K562 (cell line): ENCODE results near the gene MATCAP1. TPM values are rescaled to one million over a fixed set of nuclear protein-coding genes. Genes with fewer than 3 reads are reported as not detected.

Experiments used
- ATAC-seq: fragments of 200-7000 bp; cut with Tn5 transposase; 3 replicates; pipeline ENCODE4 v1.9.1; 2020; ENCODE audit warnings: moderate library complexity
- BruUV-seq: library from RNA; stranded (reverse); fragments of 400-500 nt; replicated peaks from 2 replicates; lab custom pipeline; 2021; lab: Mats Ljungman, UMichigan
- CTCF ChIA-PET: fragments of 300-600 bp; formaldehyde crosslinking; extraction: SDS; loops from one replicate; lab custom pipeline; 2021; ENCODE audit warnings: low intra/inter-chr PET ratio; lab: Yijun Ruan, JAX
- POLR2A ChIA-PET: fragments of 300-600, 350-650 bp; sonication (Branson Sonifier 250); formaldehyde crosslinking; extraction: SDS; loops from one replicate; lab custom pipeline; 2021; ENCODE audit warnings: antibody characterized with exemption, inconsistent platforms; lab: Yijun Ruan, JAX
- DNase-seq, 4 experiments: peaks; one replicate each; pipeline versions ENCODE4 v3.0.0 to v3.0.0-alpha.2; 2011 to 2018; ENCODE audit warnings: low spot score in 3 of 4, mixed read lengths in 3 of 4; ENCODE audit errors: extremely low read depth in 1 of 4
- FAIRE-seq: peaks from 2 replicates; lab custom pipeline; 2011; peaks lifted over from hg19 to GRCh38; lab: Jason Lieb, UNC
- H2AFZ ChIP-seq: 2 replicates; pipeline ENCODE4 v1.6.0; 2011; ENCODE audit warnings: low read depth, low read length, control low read depth, inconsistent platforms
- H3K27ac ChIP-seq: fragments of 200-600 bp; 3 replicates; pipeline ENCODE4 v1.8.0; 2011; ENCODE audit warnings: low read depth, mild to moderate bottlenecking, control low read depth, inconsistent platforms, low read length, moderate library complexity, mixed read lengths; ENCODE audit errors: extremely low read depth
- H3K27me3 ChIP-seq, 2 experiments: fragments of 300-600 bp in 1 of 2; 2 replicates in 1 of 2; 3 replicates in 1 of 2; pipeline versions ENCODE4 v1.6.0 to v1.8.0; 2011; ENCODE audit warnings: inconsistent platforms in 2 of 2, low read length in 2 of 2, mild to moderate bottlenecking in 1 of 2, mixed read lengths in 1 of 2, moderate library complexity in 1 of 2; ENCODE audit not compliant: control insufficient read depth in 2 of 2, insufficient read depth in 2 of 2
- H3K36me3 ChIP-seq: fragments of 300-600 bp; 3 replicates; pipeline ENCODE4 v1.8.0; 2011; ENCODE audit warnings: mild to moderate bottlenecking, low read length, inconsistent platforms; ENCODE audit not compliant: control insufficient read depth, insufficient read depth
- H3K4me1 ChIP-seq, 2 experiments: fragments of 200-600 bp in 1 of 2; replicated peaks in 1 of 2; 2 replicates in 1 of 2; 3 replicates in 1 of 2; pipeline versions ENCODE4 v1.5.1 to v1.8.0; 2011; ENCODE audit warnings: inconsistent platforms in 2 of 2, low read length in 2 of 2, mild to moderate bottlenecking in 1 of 2, mixed read lengths in 1 of 2, moderate library complexity in 1 of 2; ENCODE audit not compliant: control insufficient read depth in 2 of 2, insufficient read depth in 2 of 2
- H3K4me2 ChIP-seq: 2 replicates; pipeline ENCODE4 v1.6.1; 2011; ENCODE audit warnings: low read length, control low read depth, inconsistent platforms, mixed read lengths; ENCODE audit not compliant: insufficient read depth
- H3K4me3 ChIP-seq: fragments of 200-600 bp; sonication (generic), shearing (Covaris generic); 2 replicates; pipeline ENCODE4 v1.5.1; 2016; ENCODE audit warnings: control low read depth, inconsistent platforms
- H3K79me2 ChIP-seq: fragments of 200-600 bp; 3 replicates; pipeline ENCODE4 v1.8.0; 2011; ENCODE audit warnings: low read length, inconsistent platforms; ENCODE audit not compliant: control insufficient read depth, insufficient read depth
- H3K9ac ChIP-seq, 2 experiments: 2 replicates each; pipeline versions ENCODE4 v1.6.0 to v1.6.1; 2011; ENCODE audit warnings: low read depth in 2 of 2, low read length in 2 of 2, control low read depth in 1 of 2, inconsistent platforms in 1 of 2, mild to moderate bottlenecking in 1 of 2, mixed read lengths in 1 of 2; ENCODE audit not compliant: insufficient read depth in 1 of 2
- H3K9me1 ChIP-seq: one replicate; pipeline ENCODE4 v1.6.0; 2011; ENCODE audit warnings: inconsistent platforms, mild to moderate bottlenecking, low read length, moderate library complexity; ENCODE audit not compliant: control insufficient read depth, insufficient read depth
- H3K9me3 ChIP-seq: replicated peaks from 2 replicates; pipeline ENCODE4 v1.5.1; 2011; ENCODE audit warnings: low read depth, low read length, inconsistent platforms; ENCODE audit not compliant: control insufficient read depth, insufficient read depth
- H4K20me1 ChIP-seq: replicated peaks from 2 replicates; pipeline ENCODE4 v1.6.1; 2011; ENCODE audit warnings: low read length, inconsistent platforms, mixed read lengths; ENCODE audit not compliant: control insufficient read depth, insufficient read depth
- ATF3 ChIP-seq, 2 experiments: fragments of 450-650 bp in 1 of 2; sonication (generic) in 1 of 2; formaldehyde crosslinking in 1 of 2; IDR thresholded peaks in 1 of 2; conservative IDR thresholded peaks in 1 of 2; 2 replicates each; pipeline versions ENCODE4 v1.6.1 to v1.8.1; 2016 to 2023; ENCODE audit warnings: mild to moderate bottlenecking in 2 of 2, moderate library complexity in 2 of 2, inconsistent platforms in 1 of 2, missing genetic modification reagents in 1 of 2
- CREBBP ChIP-seq: IDR thresholded peaks from one replicate; pipeline ENCODE4 v1.6.1; 2012; ENCODE audit warnings: low read depth, mild to moderate bottlenecking, control low read depth, inconsistent platforms, low read length
- DEAF1 ChIP-seq: fragments of 450-650 bp; formaldehyde crosslinking; IDR thresholded peaks from 2 replicates; pipeline ENCODE4 v1.4.0; 2020; ENCODE audit warnings: mild to moderate bottlenecking, moderate library complexity
- HLTF ChIP-seq: fragments of 450-650 bp; IDR thresholded peaks from 2 replicates; pipeline ENCODE4 v1.6.1; 2016
- JUNB ChIP-seq: fragments of 450-650 bp; formaldehyde crosslinking; conservative IDR thresholded peaks from 2 replicates; pipeline ENCODE4 v1.4.0; 2020; ENCODE audit warnings: mild to moderate bottlenecking
- RAD21 ChIP-seq, 2 experiments: fragments of 250-450 bp in 1 of 2; fragments of 450-650 bp in 1 of 2; sonication (Bioruptor Pico) in 1 of 2; formaldehyde crosslinking in 1 of 2; IDR thresholded peaks in 1 of 2; conservative IDR thresholded peaks in 1 of 2; 2 replicates each; pipeline versions ENCODE4 v1.4.0 to v1.8.0; 2020 to 2022; ENCODE audit warnings: mild to moderate bottlenecking in 2 of 2, moderate library complexity in 1 of 2
- RFX7 ChIP-seq: fragments of 250-450 bp; sonication (Bioruptor Pico); IDR thresholded peaks from 2 replicates; pipeline ENCODE4 v1.5.1; 2021; ENCODE audit warnings: mild to moderate bottlenecking
- TSHZ1 ChIP-seq: fragments of 250-450 bp; sonication (Bioruptor Pico); IDR thresholded peaks from 2 replicates; pipeline ENCODE4 v1.4.0; 2020; ENCODE audit warnings: mild to moderate bottlenecking, moderate library complexity
- ZNF436 ChIP-seq: fragments of 250-450, 450-650 bp; sonication (Bioruptor Pico); formaldehyde crosslinking; IDR thresholded peaks from 2 replicates; pipeline ENCODE4 v1.7.0; 2020; ENCODE audit warnings: mild to moderate bottlenecking
- ZNF592 ChIP-seq: fragments of 450-650 bp; IDR thresholded peaks from 2 replicates; pipeline ENCODE4 v1.6.1; 2017; ENCODE audit warnings: antibody characterized with exemption, mild to moderate bottlenecking
- WGBS: fragments of 100-300 bp; shearing (Covaris generic); methylation state at CpG from one replicate; pipeline ENCODE4 v1.1.6; 2016; ENCODE audit warnings: low coverage, mixed read lengths; ENCODE audit not compliant: insufficient coverage; ENCODE audit errors: missing lambda C conversion rate; 5-methylcytosine and 5-hydroxymethylcytosine counted together
- in situ Hi-C: fragments of 300-500 bp; cut with MboI; formaldehyde crosslinking; loops from 4 replicates; pipeline ENCODE4 v1.15.0; 2018; ENCODE audit warnings: inconsistent platforms, mixed read lengths
- intact Hi-C: fragments of 100-400 bp; cut with micrococcal nuclease; formaldehyde crosslinking; loops from 2 replicates; pipeline ENCODE4 v1.14.2; 2022
- polyA plus RNA-seq, 8 experiments: library from polyadenylated mRNA; depleted of rRNA in 4 of 8; stranded (reverse) in 5 of 8; unstranded in 3 of 8; fragments of >200 nt; fragmentation: Nextera tagmentation in 2 of 8; fragmentation: Illumina TruSeq in 1 of 8; extraction: Ambion mirVana in 2 of 8; extraction: Trizol in 1 of 8; gene quantifications; 2 replicates each; pipeline versions ENCODE4 v1.2.1 to v1.2.3, GENCODE V29; 2011 to 2014; ENCODE audit warnings: inconsistent platforms in 1 of 8, missing spikeins in 1 of 8
- total RNA-seq, 7 experiments: library from RNA; depleted of rRNA in 6 of 7; stranded (reverse); fragments of >200 nt in 6 of 7; fragmentation: Illumina TruSeq in 2 of 7; extraction: Trizol in 2 of 7; gene quantifications; 2 replicates each; pipeline versions ENCODE4 v1.2.1 to v1.2.3, GENCODE V29; 2011 to 2021; ENCODE audit warnings: low replicate concordance in 1 of 7

MATCAP1 gene
- total and polyA plus RNA-seq, 9 of the 15 experiments (the other 6 are each of a cell fraction or from before 2014, with no cell fraction given): 3.4 to 20.5 (median 10.3) TPM

GRCh38 chr16:67187175-67187890 lies 3.6 kb upstream of the MATCAP1 start:
- no peaks in the 10 kb centered on the region for H3K36me3 ChIP-seq
- ChIA-PET CTCF (no interaction called here), POLR2A (no interaction called here)
- 50% methylated on average over 25 of the region's 26 CpGs for WGBS
- peaks cover 31 to 59% of the 10 kb centered on the region in 2 experiments for H3K4me1 ChIP-seq
- H3K9me3 ChIP-seq: no peaks in the 10 kb centered on the region
- no peak for ATAC-seq
- peaks cover 11% of the 10 kb centered on the region for H4K20me1 ChIP-seq
- H3K27ac ChIP-seq: no peak overlapping the region
- no peaks in the 10 kb centered on the region for H3K9me1 ChIP-seq
- FAIRE-seq: no peak
- peak overlapping the region in 1 of 2 experiments; percentile 26; a peak in 1 of 4 replicates for H3K9ac ChIP-seq
- H3K27me3 ChIP-seq: no peaks in the 10 kb centered on the region
- in situ Hi-C loops (no loop called here), intact Hi-C loops (loop anchor here (10.0 kb wide), 2 partner anchors 173 to 233 kb away; no protein-coding TSS in a partner anchor)
- no peak overlapping the region for H3K4me2 ChIP-seq
- H2AFZ ChIP-seq: no peak overlapping the region
- DNase-seq: no peak
- peaks cover 22% of the 10 kb centered on the region for H3K79me2 ChIP-seq
- H3K4me3 ChIP-seq: no peak overlapping the region
- BruUV-seq: no TSS peak
- no peak for TF ChIP-seq HLTF
- no peak for TF ChIP-seq ZNF436 (CRISPR knock-in tag)
- no peak for TF ChIP-seq DEAF1 (CRISPR knock-in tag)
- no peak for TF ChIP-seq RFX7 (CRISPR knock-in tag)
- TF ChIP-seq ZNF592: no peak
- TF ChIP-seq CREBBP: no peak
- TF ChIP-seq ATF3 (IDR thresholded peaks at IDR 0.05): no peak
- TF ChIP-seq ATF3 (CRISPR knock-in tag; conservative IDR thresholded peaks at IDR 0.05): no peak
- no peak for TF ChIP-seq TSHZ1 (CRISPR knock-in tag)
- TF ChIP-seq JUNB: no peak
- no peak for TF ChIP-seq RAD21 (CRISPR knock-in tag; conservative IDR thresholded peaks at IDR 0.05 in 1 of 2, IDR thresholded peaks at IDR 0.05 in 1 of 2)
